ENCODE results near the gene GBP1. TPM values are rescaled to one million over a fixed set of nuclear protein-coding genes. Genes with fewer than 3 reads are reported as not detected.

GBP1 gene
- total and polyA plus RNA-seq, 2 of the 8 experiments (the other 6 are each of a cell fraction or from before 2014, with no cell fraction given), result not detected

DNA sequence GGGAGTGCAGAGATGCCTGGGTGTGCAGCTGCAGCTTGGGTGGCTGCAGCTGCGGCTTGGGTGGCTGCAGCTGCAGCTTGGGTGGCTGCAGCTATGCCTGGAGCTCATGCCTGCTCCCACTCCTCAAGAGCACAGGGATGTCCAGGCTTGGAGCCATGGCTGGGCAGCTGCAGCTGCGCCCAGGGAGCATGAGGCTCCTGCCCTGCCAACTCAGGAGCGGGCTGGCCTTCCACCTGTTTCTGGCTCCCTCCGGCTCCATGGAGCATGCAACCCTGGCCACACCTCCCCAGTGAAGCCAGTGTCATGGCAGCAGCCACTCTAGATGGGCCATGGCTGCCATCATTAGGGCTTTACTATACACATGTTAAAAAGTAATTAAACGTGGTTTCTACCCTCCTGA is 21.1 kb downstream of the GBP1 start:
- WGBS, 2 experiments (ENCODE audit: extremely low coverage in 1 of 2, insufficient coverage in 1 of 2, insufficient read length in 1 of 2, insufficient replicate concordance in 2 of 2, low coverage in 1 of 2, low lambda C conversion rate in 2 of 2, missing lambda C conversion rate in 1 of 2), result 76% methylated on average over 5 of the region's 5 CpGs; no CpG with 5 or more reads in 1 of the 2 experiments
- Histone ChIP-seq H3K23me2 (ENCODE audit: low read depth, low read length) (0 out of 2 replicates have a peak, but pooled peaks cover 3% of the 10 kb centered on the region), H3K9me3 (ENCODE audit: insufficient read depth in 2 of 2, low read depth in 1 of 2, low read length in 1 of 2) (peaks cover 8 to 14% of the 10 kb centered on the region in 2 experiments; a peak in 3 of 4 replicates), H2BK12ac (ENCODE audit: low read depth, low read length) (no peak overlapping the region), H3K4me3 (ENCODE audit: extremely low read depth in 1 of 4, insufficient read depth in 2 of 4, low read depth in 3 of 4, low read length in 4 of 4) (no peak overlapping the region), H2AFZ (ENCODE audit: low read length) (no peak overlapping the region), H2BK120ac (replicated peaks; ENCODE audit: low read depth, low read length) (no peak overlapping the region), H4K5ac (ENCODE audit: insufficient read length, low read depth, low read length) (no peak overlapping the region), H3K27me3 (replicated peaks in 1 of 4; ENCODE audit: control insufficient read depth in 3 of 4, extremely low read depth in 1 of 4, insufficient read depth in 3 of 4, low read length in 3 of 4) (no peaks in the 10 kb centered on the region), H3K56ac (replicated peaks; ENCODE audit: insufficient read length, low read depth, low read length) (no peak overlapping the region), H3K4me1 (replicated peaks in 1 of 4; ENCODE audit: control insufficient read depth in 3 of 4, insufficient read depth in 4 of 4, low read length in 3 of 4) (no peaks in the 10 kb centered on the region), H3K14ac (ENCODE audit: insufficient read length) (no peak overlapping the region), H3K9ac (replicated peaks in 1 of 4; ENCODE audit: extremely low read depth in 1 of 4, low read depth in 3 of 4, low read length in 3 of 4) (no peak overlapping the region), H3K79me2 (ENCODE audit: control insufficient read depth in 1 of 2, insufficient read depth in 2 of 2, low read length in 2 of 2) (no peaks in the 10 kb centered on the region), H2BK15ac (ENCODE audit: low read length) (no peak overlapping the region), H3K79me1 (ENCODE audit: low read depth, low read length) (no peaks in the 10 kb centered on the region), H2BK5ac (ENCODE audit: low read depth, low read length) (no peak overlapping the region), H3K4ac (replicated peaks; ENCODE audit: insufficient read length, low read depth, low read length) (no peak overlapping the region), H2AK5ac (ENCODE audit: low read depth, low read length) (no peak overlapping the region), H2BK20ac (ENCODE audit: low read length) (no peak overlapping the region), H3K36me3 (ENCODE audit: control insufficient read depth in 2 of 4, insufficient read depth in 4 of 4, low read length in 3 of 4) (no peaks in the 10 kb centered on the region), H4K20me1 (replicated peaks in 1 of 2; ENCODE audit: control insufficient read depth in 1 of 2, insufficient read depth in 2 of 2, low read length in 2 of 2) (no peaks in the 10 kb centered on the region), H4K8ac (ENCODE audit: extremely low read depth, insufficient read depth, low read length) (no peak overlapping the region), H4K91ac (replicated peaks; ENCODE audit: insufficient read length, low read length) (no peak overlapping the region), H3K27ac (ENCODE audit: low read depth, low read length) (no peak overlapping the region), H3K23ac (ENCODE audit: insufficient read length) (no peak overlapping the region), H3K4me2 (ENCODE audit: insufficient read depth in 1 of 2, low read depth in 2 of 2, low read length in 2 of 2) (no peak overlapping the region), H3K18ac (ENCODE audit: extremely low read depth, low read length) (no peak overlapping the region)
- CTCF ChIA-PET (ENCODE audit: partially characterized antibody), result no interaction called here
- POLR2A ChIA-PET (ENCODE audit: partially characterized antibody), result no interaction called here
- DNase-seq (ENCODE audit: low read depth in 1 of 2, low spot score in 2 of 2) (no peak), FAIRE-seq (no peak)
- TF ChIP-seq TEAD4 (IDR thresholded peaks at IDR 0.05; ENCODE audit: low read depth, low read length) (no peak), ASH2L (IDR thresholded peaks at IDR 0.05; ENCODE audit: low read length) (no peak), EZH2 (IDR thresholded peaks at IDR 0.05; ENCODE audit: low read depth, low read length, severe bottlenecking) (no peak), KDM5A (IDR thresholded peaks at IDR 0.05; ENCODE audit: low read length) (no peak), SP4 (IDR thresholded peaks at IDR 0.05; ENCODE audit: low read length) (no peak), SIX5 (IDR thresholded peaks at IDR 0.05; ENCODE audit: low read depth, low read length) (no peak), SUZ12 (IDR thresholded peaks at IDR 0.05; ENCODE audit: low read length) (no peak)
- TF ChIP-seq, protein P1, sequence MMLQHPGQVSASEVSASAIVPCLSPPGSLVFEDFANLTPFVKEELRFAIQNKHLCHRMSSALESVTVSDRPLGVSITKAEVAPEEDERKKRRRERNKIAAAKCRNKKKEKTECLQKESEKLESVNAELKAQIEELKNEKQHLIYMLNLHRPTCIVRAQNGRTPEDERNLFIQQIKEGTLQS (IDR thresholded peaks at IDR 0.05; ENCODE audit: insufficient read depth, low read depth, low read length), result no peak
